Stimulated activated CD4-positive, alpha-beta T cell treated with anti-CD3 and anti-CD28 coated beads, Interleukin-12 subunit alpha, Interleukin-12 subunit beta, amount 100 ng/mL, for 24 hours (primary cell): ENCODE data around the gene RFPL1.

Experiments used
- DNase-seq, 2 experiments: peaks; one replicate each; pipeline ENCODE4 v3.0.0-alpha.2; 2020; ENCODE audit warnings: low read depth in 2 of 2

The RFPL1 gene

GRCh38 chr22:29443452-29443851 lies 5.1 kb downstream of the RFPL1 start:
- no peak for DNase-seq

- no peak for DNase-seq
Measured at GRCh38 chr22:29443861-29444792, 5.7 kb downstream of the RFPL1 start.

- no peak for DNase-seq
Measured at GRCh38 chr22:29445508-29445907, 7.1 kb downstream of the RFPL1 start.

- no peak for DNase-seq
Measured at GRCh38 chr22:29447906-29448305, 9.5 kb downstream of the RFPL1 start.

- DNase-seq, result no peak
Measured at GRCh38 chr22:29449296-29449875, 11.0 kb downstream of the RFPL1 start.

GRCh38 chr22:29450222-29450621 lies 11.8 kb downstream of the RFPL1 start:
- no peak for DNase-seq

GRCh38 chr22:29451863-29452262 lies 13.5 kb downstream of the RFPL1 start:
- no peak for DNase-seq

- DNase-seq, result no peak
Measured at GRCh38 chr22:29454276-29454675, 15.9 kb downstream of the RFPL1 start.

GRCh38 chr22:29456211-29456671 lies 17.9 kb downstream of the RFPL1 start:
- DNase-seq, result no peak

- no peak for DNase-seq
Measured at GRCh38 chr22:29457730-29458129, 19.3 kb downstream of the RFPL1 start.

GRCh38 chr22:29458551-29458950 lies 20.2 kb downstream of the RFPL1 start:
- no peak for DNase-seq

- no peak for DNase-seq
Measured at GRCh38 chr22:29459773-29460172, 21.4 kb downstream of the RFPL1 start.

GRCh38 chr22:29461263-29461662 lies 22.9 kb downstream of the RFPL1 start:
- no peak for DNase-seq

GRCh38 chr22:29463629-29464028 lies 25.2 kb downstream of the RFPL1 start:
- no peak for DNase-seq

GRCh38 chr22:29464581-29464980 lies 26.2 kb downstream of the RFPL1 start:
- no peak for DNase-seq

- DNase-seq, result no peak
Measured at GRCh38 chr22:29469755-29470154, 31.4 kb downstream of the RFPL1 start.

GRCh38 chr22:29470159-29470855 lies 31.9 kb downstream of the RFPL1 start:
- peak; percentile 43 to 70 for DNase-seq

GRCh38 chr22:29473001-29473400 lies 34.6 kb downstream of the RFPL1 start:
- DNase-seq, result no peak

GRCh38 chr22:29475550-29475949 lies 37.2 kb downstream of the RFPL1 start:
- no peak for DNase-seq

- DNase-seq, result no peak
Measured at GRCh38 chr22:29476116-29476515, 37.7 kb downstream of the RFPL1 start.

GRCh38 chr22:29477723-29478318 lies 39.4 kb downstream of the RFPL1 start:
- DNase-seq, result no peak
